Limb (tissue), 2 donors: Measurements from ENCODE around the gene DHRS1.
"Not testable (repeated sequence)": the region's sequence is repeated elsewhere in the genome, so short reads cannot be mapped to it uniquely, and the experiment has no call there.

ENCODE experiments used
- DNase-seq, 2 donors: peaks; one replicate each; pipeline ENCODE4 v3.0.0-alpha.2; 2016; ENCODE audit errors: extremely low spot score in 2 of 2

DHRS1 gene

DNA sequence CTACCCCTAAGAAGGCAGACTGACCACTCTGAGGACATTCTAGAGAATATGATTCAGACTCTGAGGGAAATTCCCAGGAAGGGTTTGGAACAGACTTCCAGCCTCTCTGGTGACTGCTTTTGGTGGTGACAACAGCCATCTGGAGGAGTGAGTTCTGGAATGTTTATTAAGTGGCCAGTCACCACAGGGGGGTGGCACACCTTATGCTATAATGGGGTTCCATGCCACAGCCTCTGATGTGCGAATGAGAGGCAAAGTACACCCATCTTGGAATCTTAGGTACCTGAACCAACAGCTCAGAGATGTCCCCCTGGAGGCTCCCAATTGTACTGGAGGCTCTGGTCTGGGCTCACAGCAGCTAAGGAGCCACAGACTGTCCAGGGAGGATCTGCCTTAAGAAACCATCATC is 47.7 kb downstream of the DHRS1 start:
- DNase-seq = no peak

DNA sequence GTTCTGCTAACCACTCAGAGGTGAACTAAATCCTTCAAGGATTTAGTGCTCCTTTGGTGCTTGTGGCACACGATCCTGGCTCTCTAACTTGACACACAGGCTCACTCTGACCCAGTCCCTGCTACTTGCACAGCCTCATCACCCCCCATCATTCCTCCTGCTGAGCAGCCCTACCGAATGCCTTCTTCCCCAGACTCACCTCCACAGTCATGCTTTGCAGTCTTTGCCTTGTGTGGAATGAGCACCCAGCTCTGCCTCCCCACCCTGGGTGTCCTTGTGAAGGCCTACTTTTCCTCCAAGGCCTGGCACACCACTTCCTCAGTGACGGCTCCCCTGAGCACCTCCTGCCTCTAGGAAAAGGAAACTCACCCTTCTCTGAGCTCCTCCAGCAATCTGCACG is 49.2 kb downstream of the DHRS1 start:
- DNase-seq = no peak

DNA sequence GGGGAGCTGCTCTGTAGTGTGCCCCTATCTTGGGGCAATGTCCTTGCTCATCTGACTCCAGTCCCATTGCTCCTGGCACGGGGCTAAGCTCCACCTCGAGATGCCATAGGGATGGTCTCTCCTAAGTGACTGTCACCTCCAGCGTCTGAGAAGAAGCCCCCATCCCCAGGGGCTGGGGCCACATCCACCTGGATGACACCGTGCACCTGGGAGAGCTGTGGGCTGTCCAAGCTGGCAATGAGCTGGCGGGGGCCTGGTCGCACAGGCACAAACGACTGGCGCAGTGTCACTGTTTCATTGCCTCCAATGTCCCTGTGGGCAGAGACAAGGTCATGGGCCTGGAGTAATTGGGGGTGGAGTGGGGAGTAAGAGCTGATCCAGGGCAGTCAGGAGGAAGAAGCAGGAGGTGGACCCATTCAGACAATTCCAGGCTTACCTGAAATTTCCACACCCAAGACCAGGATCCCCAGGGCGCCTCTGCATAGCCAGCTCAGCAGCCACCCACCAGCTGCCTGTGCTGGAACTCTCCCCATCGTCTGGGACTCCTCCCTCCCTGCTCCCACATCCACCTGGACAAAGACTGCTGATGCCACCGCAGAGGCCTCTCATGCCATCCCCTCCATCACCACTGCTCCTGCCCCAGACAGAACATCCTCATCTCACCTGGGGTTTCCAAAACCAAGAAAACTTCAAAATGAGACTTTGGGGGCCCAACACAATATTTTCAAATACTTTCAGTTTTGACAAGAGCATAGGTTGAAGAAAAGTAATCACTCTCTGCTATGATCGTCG is 50.2 kb downstream of the DHRS1 start:
- no peak for DNase-seq

DNA sequence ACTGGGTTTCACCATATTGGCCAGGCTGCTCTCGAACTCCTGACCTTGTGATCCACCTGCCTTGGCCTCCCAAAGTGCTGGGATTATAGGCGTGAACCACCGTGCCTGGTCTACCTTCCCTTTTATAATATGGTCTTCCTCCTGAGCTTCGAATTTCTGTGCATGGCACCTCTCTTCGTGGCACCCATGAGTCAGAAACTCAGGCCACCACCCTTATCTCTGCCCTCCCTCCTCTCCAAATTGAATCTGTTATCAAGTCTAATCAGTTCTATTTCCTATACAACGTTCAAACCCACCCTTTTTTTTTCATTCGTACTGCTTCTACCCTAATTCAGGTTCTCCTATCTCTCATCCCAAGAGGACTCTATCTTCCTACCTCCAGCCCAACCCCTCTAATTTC is 52.2 kb downstream of the DHRS1 start:
- DNase-seq = no peak

DNA sequence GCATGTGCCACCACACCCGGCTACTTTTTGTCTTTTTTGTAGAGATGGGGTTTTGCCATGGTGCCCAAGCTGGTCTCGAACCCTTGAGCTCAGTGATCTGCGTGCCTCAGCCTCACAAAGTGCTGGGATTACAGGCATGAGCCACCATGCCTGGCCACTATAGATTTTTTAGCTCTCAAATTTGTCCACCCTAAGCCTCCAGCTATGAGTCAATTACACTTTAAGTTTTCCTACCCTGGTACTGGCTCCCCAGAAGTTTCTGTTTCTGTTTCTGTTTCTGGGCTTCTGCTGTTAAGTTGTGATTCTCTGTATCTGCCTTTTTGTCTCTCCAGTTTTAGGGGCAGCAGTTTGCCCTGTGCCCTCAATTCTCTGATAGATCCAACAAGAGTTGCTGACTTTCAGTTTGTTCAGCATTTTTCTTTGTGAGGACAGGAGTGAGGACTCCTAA is 52.8 kb downstream of the DHRS1 start:
- DNase-seq = no peak

DNA sequence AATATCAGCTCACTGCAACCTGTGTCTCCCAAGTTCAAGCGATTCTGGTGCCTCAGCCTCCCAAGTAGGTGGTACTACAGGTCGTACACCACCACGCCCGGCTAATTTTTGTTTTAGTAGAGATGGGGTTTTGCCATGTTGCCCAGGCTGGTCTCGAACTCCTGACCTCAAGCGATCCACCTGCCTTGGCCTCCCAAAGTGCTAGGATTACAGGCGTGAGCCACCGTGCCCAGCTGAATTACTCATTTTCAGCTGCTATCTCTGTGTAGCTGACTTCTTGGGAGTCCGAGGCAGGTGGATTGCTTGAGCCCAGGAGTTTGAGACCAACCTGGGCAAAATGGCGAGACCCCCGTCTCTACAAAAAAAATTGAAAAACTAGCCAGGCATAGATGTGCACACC is 54.2 kb downstream of the DHRS1 start:
- DNase-seq = not testable (repeated sequence)

DNA sequence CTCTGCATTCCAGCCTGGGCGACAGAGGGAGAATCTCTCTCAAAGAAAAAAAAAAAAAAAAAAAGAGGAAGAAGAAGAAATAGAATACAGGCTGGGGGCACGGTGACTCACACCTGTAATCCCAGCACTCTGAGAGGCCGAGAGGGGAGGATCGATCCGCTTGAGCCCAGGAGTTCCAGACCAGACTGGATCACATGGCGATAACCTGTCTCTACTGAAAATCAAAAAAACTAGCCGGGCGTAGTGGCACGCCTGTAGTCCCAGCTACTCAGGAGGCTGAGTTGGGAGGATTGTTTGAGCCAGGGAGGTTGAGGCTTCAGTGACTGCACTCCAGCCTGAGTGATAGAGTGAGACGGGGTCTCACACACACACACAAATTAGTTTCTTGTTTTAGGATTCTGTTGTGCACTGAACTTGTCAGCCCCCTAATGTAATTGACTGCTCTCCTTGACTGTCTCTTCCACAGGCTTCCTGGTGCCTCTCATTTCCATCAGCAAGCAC is 56.2 kb downstream of the DHRS1 start:
- no peak for DNase-seq

DNA sequence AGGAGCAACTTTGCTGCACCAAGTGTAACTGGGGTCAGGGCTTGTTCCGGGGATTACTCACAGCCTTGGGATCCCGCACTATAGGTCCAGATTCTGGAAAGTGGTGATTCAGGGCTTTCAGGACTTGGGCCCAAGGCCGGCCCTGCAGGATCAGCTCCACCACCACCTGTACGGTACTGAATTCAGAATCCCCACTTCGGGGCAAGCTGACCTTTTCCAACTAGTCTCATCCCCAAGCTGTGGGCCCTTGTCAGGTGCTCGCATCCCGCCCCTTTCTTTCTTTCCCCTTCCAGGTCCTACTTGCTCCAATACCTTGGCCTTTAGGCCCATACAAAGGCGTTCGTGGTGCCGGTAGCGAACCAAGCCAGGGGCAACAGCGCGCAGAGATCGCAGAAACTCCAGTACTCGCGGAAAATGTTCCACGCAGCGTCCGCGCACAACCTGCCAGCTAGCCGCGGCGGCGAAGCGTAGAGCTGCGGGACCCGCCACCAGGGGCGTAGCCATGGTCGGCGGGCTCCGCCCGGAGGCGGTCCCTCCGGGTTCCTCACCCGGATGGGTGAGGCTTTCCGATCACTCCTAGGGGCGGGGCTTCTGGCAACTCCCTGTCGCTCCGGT is 57.6 kb downstream of the DHRS1 start:
- DNase-seq = peak; percentile 95 to 96
